Measurements from ENCODE around the gene SUFU.

DNA sequence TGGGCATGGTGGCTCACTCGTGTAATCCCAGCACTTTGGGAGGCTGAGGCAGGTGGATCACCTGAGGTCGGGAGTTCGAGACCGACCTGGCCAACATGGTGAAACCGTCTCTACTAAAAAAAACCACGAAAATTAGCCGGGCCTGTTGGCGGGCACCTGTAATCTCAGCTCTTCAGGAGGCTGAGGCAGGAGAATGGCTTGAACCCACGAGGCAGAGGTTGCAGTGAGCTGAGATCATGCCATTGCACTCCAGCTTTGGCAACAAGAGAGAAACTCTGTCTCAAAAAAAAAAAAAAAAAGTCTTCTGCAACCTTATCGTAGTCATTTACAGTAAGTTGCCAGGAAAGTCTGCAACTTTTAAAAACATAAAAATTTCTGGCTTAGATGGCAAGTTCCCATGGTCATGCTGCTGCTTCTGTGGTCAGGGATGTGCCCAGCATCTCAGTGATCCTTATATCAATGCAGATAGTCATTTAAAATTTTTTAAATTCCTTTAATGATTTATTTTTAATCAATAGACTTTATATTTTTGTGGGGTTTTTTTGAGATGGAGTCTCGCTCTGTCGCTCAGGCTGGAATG lies 15.6 kb downstream of the SUFU start:
- TF ChIP-seq, protein P1, sequence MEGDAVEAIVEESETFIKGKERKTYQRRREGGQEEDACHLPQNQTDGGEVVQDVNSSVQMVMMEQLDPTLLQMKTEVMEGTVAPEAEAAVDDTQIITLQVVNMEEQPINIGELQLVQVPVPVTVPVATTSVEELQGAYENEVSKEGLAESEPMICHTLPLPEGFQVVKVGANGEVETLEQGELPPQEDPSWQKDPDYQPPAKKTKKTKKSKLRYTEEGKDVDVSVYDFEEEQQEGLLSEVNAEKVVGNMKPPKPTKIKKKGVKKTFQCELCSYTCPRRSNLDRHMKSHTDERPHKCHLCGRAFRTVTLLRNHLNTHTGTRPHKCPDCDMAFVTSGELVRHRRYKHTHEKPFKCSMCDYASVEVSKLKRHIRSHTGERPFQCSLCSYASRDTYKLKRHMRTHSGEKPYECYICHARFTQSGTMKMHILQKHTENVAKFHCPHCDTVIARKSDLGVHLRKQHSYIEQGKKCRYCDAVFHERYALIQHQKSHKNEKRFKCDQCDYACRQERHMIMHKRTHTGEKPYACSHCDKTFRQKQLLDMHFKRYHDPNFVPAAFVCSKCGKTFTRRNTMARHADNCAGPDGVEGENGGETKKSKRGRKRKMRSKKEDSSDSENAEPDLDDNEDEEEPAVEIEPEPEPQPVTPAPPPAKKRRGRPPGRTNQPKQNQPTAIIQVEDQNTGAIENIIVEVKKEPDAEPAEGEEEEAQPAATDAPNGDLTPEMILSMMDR (IDR thresholded peaks at IDR 0.05), result no peak
- TF ChIP-seq POLR2A (IDR thresholded peaks at IDR 0.05), result no peak
- no peak for TF ChIP-seq POLR2AphosphoS5 (IDR thresholded peaks at IDR 0.05)
- TF ChIP-seq EP300 (IDR thresholded peaks at IDR 0.05), result no peak

All from gastroesophageal sphincter (tissue), 3 donors.